ENCODE results near the gene EFCAB12. TPM values are rescaled to one million over a fixed set of nuclear protein-coding genes. Genes with fewer than 3 reads are reported as not detected.
"Not testable (repeated sequence)": the region's sequence is repeated elsewhere in the genome, so short reads cannot be mapped to it uniquely, and the experiment has no call there.

EFCAB12 gene
- total and polyA plus RNA-seq, 10 of the 15 experiments (the other 5 are each of a cell fraction or from before 2014, with no cell fraction given) = 0.02 to 0.85 (median 0.33) TPM

- TF ChIP-seq MEF2B (IDR thresholded peaks at IDR 0.05; ENCODE audit: partially characterized antibody, poor library complexity, severe bottlenecking) (no peak), YBX1 (IDR thresholded peaks at IDR 0.05) (no peak), TAF1 (IDR thresholded peaks at IDR 0.05; ENCODE audit: borderline replicate concordance, low read depth, low read length) (no peak)
These were observed 35.2 kb downstream of the EFCAB12 start (continued) for GRCh38 chr3:129393271-129393670.

- H3K9ac ChIP-seq (ENCODE audit: control insufficient read depth, insufficient read depth, low read length); ATAC-seq; H2AFZ ChIP-seq (ENCODE audit: control insufficient read depth, low read depth, low read length); POLR2A ChIA-PET; intact Hi-C loops (cut with micrococcal nuclease; ENCODE audit: unreplicated experiment); DNase-seq (ENCODE audit: low read depth, low spot score); H3K4me1 ChIP-seq (ENCODE audit: control insufficient read depth, insufficient read depth, low read length); H3K9me3 ChIP-seq (replicated peaks; ENCODE audit: control insufficient read depth, insufficient read depth, low read length); BruUV-seq (replicated peaks); SMC1A ChIA-PET (ENCODE audit: uncharacterized antibody, unreplicated experiment); H3K27me3 ChIP-seq (replicated peaks in 1 of 2; ENCODE audit: control insufficient read depth in 2 of 2, insufficient read depth in 2 of 2, low read length in 1 of 2); H3K27ac ChIP-seq (ENCODE audit: control insufficient read depth, insufficient read depth); H3K4me2 ChIP-seq (ENCODE audit: control insufficient read depth, insufficient read depth); FAIRE-seq; RAD21 ChIA-PET (ENCODE audit: unreplicated experiment); CTCF ChIA-PET; H4K20me1 ChIP-seq (ENCODE audit: control insufficient read depth, insufficient read depth); H3K4me3 ChIP-seq; in situ Hi-C loops (cut with MboI): not testable (repeated sequence)
- WGBS (ENCODE audit: insufficient coverage, insufficient replicate concordance, low lambda C conversion rate, missing lambda C conversion rate) = 91% methylated on average over 8 of the region's 8 CpGs
- peaks cover 5 to 21% of the 10 kb centered on the region in 2 experiments; a peak in 3 of 4 replicates for H3K36me3 ChIP-seq (ENCODE audit: control insufficient read depth in 2 of 2, insufficient read depth in 2 of 2, low read length in 1 of 2)
- H3K79me2 ChIP-seq (ENCODE audit: control insufficient read depth, insufficient read depth, low read length) = peaks cover 14% of the 10 kb centered on the region
These were observed 36.1 kb downstream of the EFCAB12 start for GRCh38 chr3:129392106-129392887.

- WGBS (ENCODE audit: insufficient coverage, insufficient replicate concordance, low lambda C conversion rate, missing lambda C conversion rate) = 86% methylated on average over 3 of the region's 4 CpGs
- H3K27ac ChIP-seq (ENCODE audit: control insufficient read depth, insufficient read depth); H4K20me1 ChIP-seq (ENCODE audit: control insufficient read depth, insufficient read depth); H3K9me3 ChIP-seq (replicated peaks; ENCODE audit: control insufficient read depth, insufficient read depth, low read length); intact Hi-C loops (cut with micrococcal nuclease; ENCODE audit: unreplicated experiment); RAD21 ChIA-PET (ENCODE audit: unreplicated experiment); FAIRE-seq; BruUV-seq (replicated peaks); H3K27me3 ChIP-seq (replicated peaks in 1 of 2; ENCODE audit: control insufficient read depth in 2 of 2, insufficient read depth in 2 of 2, low read length in 1 of 2); H2AFZ ChIP-seq (ENCODE audit: control insufficient read depth, low read depth, low read length); in situ Hi-C loops (cut with MboI); DNase-seq (ENCODE audit: low read depth, low spot score); ATAC-seq; H3K9ac ChIP-seq (ENCODE audit: control insufficient read depth, insufficient read depth, low read length); H3K79me2 ChIP-seq (ENCODE audit: control insufficient read depth, insufficient read depth, low read length); POLR2A ChIA-PET; H3K4me1 ChIP-seq (ENCODE audit: control insufficient read depth, insufficient read depth, low read length); H3K4me2 ChIP-seq (ENCODE audit: control insufficient read depth, insufficient read depth); H3K4me3 ChIP-seq: not testable (repeated sequence)
- ChIA-PET CTCF (interaction anchor here (1.4 kb wide), 1 partner anchor 44 kb away, joined by 7 read pairs; no protein-coding TSS in a partner anchor), SMC1A (ENCODE audit: uncharacterized antibody, unreplicated experiment) (interaction anchor here (1.2 kb wide), 1 partner anchor 8 kb away, joined by 3 read pairs; no protein-coding TSS in a partner anchor)
- peaks cover 5 to 21% of the 10 kb centered on the region in 2 experiments; a peak in 3 of 4 replicates for H3K36me3 ChIP-seq (ENCODE audit: control insufficient read depth in 2 of 2, insufficient read depth in 2 of 2, low read length in 1 of 2)
These were observed 36.9 kb downstream of the EFCAB12 start for GRCh38 chr3:129391583-129391982.

All from GM12878 (cell line).